Fibroblast of lung (primary cell): ENCODE data around the gene CYP2C18.

ENCODE experiments used
- CTCF ChIP-seq, 2 donors: IDR thresholded peaks in 1 of 2; conservative IDR thresholded peaks in 1 of 2; 1 replicate in 1 of 2; 2 replicates in 1 of 2; pipeline ENCODE4 v1.5.1; 2011 to 2012; ENCODE audit warnings: low read length in 2 of 2, control low read depth in 1 of 2, inconsistent platforms in 1 of 2, low read depth in 1 of 2, mild to moderate bottlenecking in 1 of 2
- EZH2 ChIP-seq: IDR thresholded peaks from 2 replicates; pipeline ENCODE4 v1.5.1; 2012; ENCODE audit warnings: low read length, control low read depth, mild to moderate bottlenecking; ENCODE audit errors: missing control alignments

- TF ChIP-seq CTCF (conservative IDR thresholded peaks at IDR 0.05 in 1 of 2, IDR thresholded peaks at IDR 0.05 in 1 of 2; ENCODE audit: low read depth in 1 of 2, low read length in 2 of 2), result no peak
- TF ChIP-seq EZH2, result no peak
These were observed 100.7 kb downstream of the CYP2C18 start for GRCh38 chr10:94784256-94784655.
